SIG-M5 (cell line): Measurements from ENCODE around the gene ZNF710.
"Not testable (repeated sequence)": the region's sequence is repeated elsewhere in the genome, so short reads cannot be mapped to it uniquely, and the experiment has no call there.

ENCODE experiments used
- DNase-seq: peaks from one replicate; lab custom pipeline; 2025; lab: John Stamatoyannopoulos, UW

Gene ZNF710

DNA sequence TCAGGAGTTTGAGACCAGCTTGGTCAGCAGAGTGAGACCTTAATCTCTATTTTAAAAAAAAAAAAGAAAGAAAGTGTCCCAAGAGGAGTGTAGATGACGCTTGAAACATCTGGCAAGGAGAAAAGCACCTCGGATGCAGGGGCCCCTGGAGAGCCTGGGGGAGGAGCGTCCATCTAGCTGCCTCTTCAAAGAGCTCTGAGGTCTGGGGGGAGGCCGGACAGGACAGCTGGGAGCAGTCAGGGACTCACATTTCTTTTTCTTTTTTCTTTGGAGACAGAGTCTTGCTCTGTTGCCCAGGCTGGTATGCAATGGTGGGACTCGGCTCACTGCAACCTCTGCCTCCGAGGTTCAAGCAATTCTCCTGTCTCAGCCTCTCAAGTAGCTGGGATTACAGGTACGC, 104.4 kb downstream of the ZNF710 start:
- no peak for DNase-seq

DNA sequence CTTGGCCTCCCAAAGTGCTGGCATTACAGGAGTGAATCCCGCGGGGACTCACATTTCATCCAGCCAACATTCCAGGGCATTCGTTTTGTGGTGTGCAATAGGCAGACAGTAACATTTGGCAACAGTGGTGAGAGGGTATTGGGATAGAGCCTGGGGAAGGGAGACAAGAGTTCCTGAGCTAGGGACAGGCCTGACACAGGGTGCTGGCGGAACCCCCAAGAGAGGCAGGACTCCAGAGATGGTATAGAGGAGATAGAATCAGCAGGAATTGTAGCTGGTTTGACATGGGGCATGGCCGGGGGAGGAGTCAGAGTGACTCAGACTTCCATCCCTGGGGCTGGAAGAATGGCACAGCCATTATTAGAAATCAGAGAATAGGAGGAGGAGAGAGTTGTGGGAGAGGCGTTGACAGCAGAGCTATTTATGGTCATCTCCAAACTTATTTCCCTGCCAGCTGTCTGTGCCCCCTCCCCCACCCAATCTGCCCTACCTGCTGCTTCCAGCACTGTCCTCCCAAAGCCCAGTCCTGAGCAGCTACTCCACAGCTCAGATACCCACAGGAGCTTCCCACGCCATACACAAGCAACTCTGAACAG, 105.5 kb downstream of the ZNF710 start:
- DNase-seq, result no peak

DNA sequence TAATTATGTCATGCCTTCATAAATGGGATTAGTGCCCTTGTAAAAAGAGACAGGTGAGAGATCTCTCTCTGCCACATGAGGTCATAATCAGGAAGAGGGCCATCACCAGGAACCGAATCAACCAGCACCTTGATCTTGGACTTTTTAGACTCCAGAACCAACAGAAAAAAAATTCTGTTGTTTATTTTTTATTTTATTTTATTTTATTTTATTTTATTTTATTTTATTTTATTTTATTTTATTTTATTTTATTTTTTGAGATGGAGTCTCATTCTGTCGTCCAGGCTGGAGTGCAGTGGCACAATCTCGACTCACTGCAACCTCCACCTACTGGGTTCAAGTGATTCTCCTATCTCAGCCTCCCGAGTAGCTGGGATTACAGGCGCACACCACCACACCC, 106.9 kb downstream of the ZNF710 start:
- not testable (repeated sequence) for DNase-seq

DNA sequence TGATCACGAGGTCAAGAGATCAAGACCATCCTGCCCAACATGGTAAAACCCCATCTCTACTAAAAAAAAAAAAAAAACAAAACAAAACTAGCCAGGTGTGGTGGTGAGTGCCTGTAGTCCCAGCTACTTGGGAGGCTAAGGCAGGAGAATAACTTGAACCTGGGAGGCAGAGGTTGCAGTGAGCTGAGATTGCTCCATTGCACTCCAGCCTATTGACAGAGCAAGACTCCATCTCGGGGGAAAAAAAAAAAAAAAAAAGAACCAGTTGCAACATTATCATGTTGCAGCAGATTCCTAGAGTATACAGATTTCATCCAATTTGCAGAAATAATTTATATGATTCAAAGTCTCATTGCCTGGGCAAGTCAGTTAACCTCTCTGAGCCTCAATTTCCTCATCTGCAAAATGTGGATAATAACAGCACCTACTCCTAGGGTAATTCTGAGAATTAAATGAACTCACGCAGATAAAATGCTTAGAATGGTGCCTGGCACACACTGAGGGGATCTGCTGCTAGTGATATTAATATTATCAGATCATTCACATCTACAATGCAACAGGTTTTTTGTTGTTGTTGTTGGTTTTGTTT, 108.1 kb downstream of the ZNF710 start:
- DNase-seq, result not testable (repeated sequence)

DNA sequence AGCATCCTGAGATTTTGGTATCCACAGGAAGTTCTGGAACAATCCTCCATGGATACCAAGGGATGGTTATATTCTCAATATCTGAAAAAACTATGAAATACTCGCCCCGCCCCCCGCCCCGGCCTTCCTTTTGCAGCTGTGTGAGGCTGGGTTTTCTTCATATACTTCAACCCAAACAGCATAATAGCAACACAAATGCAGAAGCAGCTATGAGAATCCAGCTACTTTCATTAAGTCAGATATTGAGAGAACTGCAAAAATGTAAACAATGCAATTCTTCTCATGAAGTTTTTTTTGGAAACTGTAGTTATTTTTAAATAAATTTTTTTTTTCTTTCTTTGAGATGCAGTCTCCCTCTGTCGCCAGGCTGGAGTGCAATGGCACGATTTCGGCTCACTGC, 112.0 kb downstream of the ZNF710 start:
- DNase-seq, result no peak

DNA sequence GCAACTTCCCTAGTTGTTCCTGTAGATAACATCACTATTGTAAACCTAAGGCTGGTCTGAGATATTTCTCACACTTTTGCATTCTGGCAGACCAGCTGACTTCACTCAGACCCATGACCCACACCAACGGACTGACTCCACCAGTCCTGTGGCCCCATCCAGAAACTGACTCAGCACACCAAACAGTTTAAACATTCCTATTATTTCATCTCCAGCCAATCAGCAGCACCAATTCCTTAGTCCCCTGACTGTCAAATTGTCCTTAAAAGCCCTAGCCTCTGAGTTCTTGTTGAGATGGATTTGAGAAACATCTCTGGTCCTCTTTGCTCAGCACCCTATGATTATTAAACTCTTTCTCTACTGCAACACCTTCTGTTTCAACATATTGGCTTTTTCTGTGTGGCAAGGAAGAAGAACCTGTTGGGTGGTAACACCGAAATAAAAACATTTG, 113.4 kb downstream of the ZNF710 start:
- DNase-seq, result no peak

DNA sequence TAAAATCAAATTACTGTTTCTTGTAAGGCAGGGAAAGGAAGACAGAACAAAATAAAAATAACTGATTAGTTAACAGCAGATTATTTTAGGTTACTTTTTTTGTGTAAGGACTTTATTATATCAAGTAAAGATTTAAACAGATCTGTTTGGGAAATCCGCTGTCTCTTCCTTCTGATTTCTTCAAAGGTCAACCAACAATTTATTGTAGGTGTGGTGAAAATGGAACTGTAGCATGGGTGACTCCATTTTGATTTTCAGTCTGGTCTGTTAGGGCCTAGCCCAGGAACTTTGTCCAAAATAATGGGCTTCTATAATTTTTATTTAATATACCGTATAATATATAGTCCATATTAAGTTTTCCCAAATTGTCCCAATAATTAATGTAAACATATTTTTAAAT, 114.7 kb downstream of the ZNF710 start:
- DNase-seq, result no peak

DNA sequence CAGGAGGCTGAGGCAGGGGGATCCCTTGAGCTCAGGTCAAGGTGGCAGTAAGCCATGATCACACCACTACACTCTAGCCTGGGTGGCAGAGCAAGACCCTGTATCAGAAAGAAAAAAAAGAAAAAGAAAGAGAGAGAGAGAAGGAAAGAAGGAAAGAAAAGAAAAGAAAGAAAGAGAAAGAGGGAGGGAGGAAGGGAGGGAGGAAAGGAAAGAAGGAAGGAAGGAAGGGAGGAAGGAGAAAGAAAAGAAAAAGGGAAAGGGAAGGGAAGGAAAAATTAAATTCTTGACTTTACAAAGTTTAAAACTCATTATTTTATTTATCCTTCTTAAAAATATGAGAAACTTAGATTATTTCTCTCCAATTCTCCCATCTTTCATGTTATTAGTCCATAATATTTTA, 118.2 kb downstream of the ZNF710 start:
- no peak for DNase-seq

DNA sequence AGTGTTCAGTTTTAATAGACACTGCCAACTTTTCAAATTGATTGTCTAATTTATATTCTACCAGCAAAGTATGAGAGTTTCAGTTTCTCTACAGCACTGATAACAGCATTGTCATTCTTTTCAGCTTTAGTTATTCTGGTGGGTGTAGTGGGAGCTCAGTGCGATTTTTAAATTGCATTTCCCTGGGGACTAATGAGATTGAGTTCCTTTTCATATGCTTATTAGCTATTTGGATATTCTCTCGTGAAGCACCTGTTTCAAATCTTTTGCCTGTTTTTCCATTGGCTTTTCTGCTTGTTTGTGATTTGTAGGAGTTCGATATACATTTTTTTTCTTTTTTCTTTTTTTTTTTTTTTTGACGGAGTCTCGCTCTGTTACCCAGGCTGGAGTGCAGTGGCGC, 120.0 kb downstream of the ZNF710 start:
- DNase-seq, result no peak

DNA sequence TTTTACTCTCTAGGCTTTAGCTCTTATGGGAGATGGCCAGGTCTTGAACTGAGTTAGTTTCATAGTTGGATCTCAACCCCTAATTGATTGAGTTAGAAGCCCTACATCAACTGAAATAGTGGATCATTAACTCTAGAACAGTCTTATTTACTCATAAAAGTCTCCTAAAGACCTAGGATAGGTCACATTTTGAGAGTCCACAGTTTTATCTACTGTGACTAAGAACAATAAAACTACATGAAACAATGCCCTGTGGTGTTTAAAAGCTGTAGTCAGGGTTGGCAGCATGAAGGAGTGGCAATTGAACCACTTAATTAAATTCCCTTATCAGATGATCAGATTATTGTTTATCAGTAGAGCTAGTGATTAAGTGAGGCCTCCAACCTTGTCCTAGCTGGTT, 123.4 kb downstream of the ZNF710 start:
- no peak for DNase-seq

DNA sequence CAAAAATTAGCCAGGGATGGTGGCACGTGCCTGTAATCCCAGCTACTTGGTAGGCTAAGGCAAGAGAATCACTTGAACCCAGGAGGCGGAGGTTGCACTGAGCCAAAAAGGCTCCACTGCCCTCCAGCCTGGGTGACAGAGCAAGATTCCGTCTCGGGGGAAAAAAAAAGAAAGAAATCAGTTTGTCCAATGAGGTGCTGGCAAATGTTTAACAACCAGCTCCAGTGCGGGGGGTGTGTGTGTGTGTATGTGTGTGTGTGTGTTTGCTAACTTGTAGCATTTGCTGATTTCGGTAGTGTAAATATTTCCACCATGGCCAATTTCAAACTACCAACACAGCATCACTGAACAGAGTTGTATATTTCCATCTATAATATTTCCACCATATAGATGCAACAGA, 124.9 kb downstream of the ZNF710 start:
- DNase-seq, result no peak

DNA sequence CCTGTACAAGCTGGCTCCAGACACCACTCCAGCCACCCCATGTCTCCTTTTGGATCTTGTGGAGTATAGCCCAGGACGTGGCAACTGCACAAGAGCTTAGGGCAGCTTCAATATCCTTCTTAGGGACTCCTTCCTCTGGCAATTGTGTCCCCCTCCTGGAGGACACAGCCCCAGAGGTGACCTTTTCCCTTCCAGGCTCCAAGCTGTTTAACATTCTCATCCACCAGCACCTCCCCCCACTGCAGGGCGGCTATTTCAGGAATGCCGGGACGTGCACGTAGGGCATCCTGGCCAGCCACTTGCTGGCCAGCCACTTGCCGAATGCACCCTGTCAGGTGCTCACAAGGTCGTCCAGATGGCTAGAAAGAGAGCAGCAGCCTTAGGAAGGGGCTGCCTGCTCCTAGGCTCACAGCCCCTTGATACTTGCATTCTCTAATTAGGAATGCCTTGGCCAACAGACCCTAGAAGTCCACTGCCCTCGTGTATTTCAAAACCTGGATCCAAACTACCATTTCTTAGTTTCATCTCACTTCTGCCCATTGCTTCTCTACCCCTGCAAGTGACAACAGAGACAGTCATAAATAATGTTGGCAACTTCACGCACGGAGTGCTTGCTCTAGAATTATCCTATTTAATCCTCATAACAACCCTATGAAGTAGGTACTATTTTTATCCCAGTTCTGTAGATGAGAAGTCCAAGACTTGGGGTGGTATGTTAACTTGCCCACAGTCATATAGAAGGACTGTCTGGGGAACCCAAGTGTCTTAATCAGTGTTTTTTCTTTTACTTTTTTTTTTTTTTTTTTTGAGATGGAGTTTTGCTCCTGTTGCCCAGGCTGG, 125.7 kb downstream of the ZNF710 start:
- DNase-seq, result no peak

DNA sequence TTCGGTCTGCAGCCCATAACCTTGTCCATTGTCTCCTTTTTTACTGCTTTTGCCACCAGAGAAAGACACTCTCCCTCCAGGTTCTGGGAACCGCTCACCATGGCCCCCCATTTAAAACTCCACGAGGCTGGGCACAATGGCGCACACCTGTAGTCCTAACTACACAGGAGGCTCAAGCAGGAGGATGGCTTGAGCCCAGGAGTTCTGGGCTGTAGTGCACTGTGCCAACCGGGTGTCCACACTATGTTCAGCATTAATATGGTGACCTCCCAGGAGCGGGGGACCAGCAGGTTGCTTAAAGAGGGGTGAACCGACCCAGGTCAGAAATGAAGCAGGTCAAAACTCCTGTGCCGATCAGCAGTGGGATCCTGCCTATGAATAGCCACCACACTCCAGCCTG, 129.2 kb downstream of the ZNF710 start:
- DNase-seq, result no peak
